ENCODE data around the gene ACACB.

ACACB gene

DNA sequence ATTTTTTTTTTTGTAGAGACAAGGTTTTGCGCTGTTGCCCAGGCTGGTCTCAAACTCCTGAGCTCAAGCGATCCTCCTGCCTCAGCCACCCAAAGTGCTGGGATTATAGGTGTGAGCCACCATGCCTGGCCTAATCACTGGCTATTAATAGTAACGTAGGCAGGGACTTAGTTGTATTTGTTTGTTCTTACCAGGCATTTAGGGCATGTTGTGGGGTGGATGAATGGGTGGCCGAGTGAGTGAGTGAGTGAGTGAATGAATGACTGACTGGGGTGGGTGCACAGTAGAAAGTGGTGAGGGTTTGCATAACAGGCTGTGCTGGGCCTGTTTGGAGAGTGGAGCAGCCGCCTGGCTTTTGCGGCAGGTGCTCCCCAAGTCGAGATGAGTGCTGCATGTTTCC lies 105.7 kb downstream of the ACACB start:
- no peak for DNase-seq

DNA sequence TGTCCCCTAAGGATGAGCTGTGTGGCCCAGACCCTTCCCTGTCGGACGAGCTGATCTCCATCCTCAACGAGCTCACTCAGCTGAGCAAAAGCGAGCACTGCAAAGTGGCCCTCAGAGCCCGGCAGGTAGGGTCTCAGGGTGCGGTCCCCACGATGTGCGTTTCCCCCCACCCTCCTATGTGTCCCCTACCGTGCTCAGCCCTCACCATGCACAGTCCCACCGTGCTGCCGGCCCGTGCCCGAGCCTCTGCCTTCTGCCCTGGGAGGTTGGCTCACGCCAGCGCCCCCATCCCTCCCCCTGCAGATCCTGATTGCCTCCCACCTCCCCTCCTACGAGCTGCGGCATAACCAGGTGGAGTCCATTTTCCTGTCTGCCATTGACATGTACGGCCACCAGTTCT lies 106.1 kb downstream of the ACACB start:
- DNase-seq = no peak

DNA sequence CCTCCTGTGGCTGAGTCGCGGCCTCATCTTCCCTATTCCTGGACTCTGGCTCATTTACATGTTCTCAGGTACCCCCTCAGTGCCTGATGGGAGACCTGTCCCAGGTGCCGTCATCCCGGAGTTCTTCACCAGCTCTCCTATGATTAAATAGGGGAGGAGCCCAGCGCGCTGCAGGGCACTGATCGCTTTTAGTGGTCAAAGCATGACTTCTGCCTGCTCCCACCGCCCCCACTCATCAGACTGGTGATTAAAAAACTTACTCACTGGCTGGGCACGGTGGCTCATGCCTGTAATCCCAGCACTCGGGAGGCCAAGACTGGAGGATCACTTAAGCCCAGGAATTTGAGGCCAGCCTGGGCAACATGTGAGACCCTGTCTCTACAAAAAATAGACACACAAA lies 106.8 kb downstream of the ACACB start:
- no peak for DNase-seq

DNA sequence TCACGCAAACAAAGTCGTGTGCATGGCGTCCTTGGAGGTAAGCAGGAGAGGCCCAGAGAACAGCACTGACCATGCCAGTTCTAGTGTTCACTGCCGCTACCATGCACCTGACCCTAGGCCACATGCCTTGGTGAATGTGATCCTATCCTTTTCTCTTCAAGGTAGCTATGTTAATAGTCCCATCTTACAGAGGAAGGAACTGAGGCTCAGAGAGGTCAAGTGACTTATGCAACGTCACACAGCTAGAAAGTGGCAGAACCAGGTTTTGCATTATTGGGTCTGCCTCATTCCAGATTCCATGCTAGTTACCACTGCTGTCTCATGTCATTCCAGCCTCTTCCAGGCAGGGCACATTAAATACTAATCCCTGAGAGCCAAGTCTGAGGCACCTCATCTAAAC lies 107.5 kb downstream of the ACACB start:
- DNase-seq = no peak

DNA sequence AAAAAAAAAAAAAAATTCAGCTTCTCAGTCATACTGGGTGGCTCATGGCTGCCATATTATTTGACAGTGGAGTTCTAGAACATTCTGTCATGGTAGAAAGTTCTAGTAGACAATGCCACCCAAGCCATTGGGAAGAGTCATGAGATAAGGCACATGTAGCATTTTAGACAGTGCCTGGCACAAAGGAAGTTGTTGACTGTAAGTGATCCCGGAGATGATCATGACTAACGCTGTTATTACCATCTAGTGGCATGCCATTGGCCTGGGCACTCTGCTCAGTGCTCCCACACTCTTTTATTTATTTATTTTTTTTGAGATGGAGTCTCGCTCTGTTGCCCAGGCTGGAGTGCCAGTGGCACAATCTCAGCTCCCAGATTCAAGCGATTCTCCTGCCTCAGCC lies 112.3 kb downstream of the ACACB start:
- DNase-seq = no peak

DNA sequence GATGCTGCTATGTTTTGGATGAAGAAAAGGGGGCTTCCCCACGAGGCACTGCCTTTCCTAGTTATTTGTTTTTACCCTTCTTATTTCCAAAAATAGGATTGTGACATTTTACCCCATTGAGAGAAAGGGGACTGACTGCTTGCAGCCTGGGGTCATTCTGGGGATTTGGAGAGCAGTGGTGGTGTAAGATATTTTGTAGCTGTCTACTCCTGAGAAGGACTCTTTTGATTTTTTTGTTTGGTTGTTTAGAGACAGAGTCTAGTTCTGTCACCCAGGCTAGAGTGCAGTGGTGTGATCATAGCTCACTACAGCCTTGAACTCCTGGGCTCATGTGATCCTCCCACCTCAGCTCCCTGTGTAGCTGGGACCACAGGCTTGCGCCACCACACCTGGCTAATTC lies 113.8 kb downstream of the ACACB start:
- DNase-seq = no peak

DNA sequence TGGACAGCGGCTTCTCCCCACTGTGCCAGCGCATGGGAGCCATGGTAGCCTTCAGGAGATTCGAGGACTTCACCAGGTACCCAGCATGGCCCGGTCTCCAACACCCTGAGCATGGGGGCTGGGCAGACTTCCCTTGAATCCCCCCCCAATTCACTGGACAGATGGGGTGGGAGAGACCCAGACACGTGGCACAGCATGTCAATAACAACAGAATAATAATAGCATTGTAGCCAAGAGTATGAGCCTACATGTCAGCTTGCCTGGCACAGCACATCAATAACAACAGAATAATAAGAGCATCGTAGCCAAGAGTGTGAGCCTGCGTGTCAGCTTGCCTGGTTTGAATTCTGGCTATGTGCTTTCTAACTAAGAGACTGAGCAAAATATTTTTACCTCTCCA lies 116.3 kb downstream of the ACACB start:
- no peak for DNase-seq

DNA sequence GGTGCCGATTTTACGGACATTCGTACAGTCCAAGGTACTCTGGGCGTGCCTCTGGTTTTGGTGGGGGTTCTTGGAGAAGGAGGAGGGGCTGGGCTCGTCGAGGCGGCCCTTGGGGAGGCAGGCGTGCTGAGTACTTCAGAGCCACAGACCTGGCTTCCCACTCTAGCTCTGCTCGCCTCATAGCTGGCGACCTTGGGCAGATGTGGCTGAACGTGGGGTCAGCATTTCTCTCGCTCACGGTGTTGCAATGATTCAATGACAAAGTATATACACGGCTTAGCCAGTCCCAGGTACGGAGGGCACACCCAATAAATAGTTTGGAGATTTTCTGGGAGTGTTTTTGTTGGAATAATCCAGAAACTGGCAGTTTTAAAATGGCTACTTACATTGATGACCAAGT lies 117.6 kb downstream of the ACACB start:
- DNase-seq = no peak

DNA sequence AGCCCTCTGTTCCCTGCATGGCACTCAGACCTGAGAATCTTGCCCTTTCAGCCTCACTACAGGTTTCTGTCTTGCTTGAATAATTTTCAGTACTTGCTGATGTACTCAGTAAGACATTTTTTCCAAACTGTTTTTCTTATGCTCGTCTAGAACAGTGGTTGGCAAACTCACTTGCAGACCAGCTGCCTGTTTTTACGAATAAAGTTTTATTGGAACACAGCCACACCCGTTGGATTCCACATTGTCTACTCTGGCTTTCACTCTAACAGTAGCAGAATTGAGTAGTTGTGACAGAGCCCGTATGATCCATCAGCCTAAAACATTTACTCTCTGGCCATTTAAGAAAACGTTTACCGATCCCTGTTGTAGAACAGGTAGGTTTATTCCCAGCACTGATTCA lies 119.9 kb downstream of the ACACB start:
- no peak for DNase-seq

DNA sequence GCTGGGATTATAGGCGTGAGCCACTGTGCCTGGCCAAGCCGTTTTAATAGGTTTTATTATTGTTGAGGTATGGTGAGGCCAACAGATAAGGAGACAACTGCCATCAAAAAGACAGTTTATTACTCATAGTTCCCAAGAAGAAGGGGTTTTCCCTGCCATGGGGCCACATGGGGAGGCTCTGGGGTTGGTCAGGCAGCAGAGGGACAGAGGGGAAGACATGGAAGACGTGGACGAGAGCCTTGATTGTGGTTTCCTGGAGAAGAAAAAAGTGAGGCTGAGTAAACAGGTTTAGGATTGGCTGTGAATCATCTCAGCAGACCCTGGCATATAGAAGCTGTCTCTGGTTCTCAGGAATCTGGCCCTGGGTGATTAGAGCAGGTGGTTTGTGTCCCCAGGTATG lies 122.8 kb downstream of the ACACB start:
- no peak for DNase-seq

DNA sequence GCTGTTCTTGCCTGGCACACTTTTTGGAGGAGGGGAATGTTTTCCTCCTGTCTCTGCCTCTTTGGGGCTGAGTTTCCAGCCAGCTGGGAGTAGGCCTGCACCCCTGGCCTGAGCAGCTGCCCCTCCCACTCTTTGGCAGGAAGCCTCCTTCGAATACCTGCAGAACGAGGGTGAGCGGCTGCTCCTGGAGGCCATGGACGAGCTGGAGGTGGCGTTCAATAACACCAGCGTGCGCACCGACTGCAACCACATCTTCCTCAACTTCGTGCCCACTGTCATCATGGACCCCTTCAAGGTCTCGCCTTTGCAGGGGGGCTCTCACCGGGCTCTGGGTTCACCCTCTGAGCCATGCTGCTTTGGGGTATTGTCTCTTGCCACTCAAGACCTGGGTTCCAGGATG lies 123.3 kb downstream of the ACACB start:
- DNase-seq = no peak

DNA sequence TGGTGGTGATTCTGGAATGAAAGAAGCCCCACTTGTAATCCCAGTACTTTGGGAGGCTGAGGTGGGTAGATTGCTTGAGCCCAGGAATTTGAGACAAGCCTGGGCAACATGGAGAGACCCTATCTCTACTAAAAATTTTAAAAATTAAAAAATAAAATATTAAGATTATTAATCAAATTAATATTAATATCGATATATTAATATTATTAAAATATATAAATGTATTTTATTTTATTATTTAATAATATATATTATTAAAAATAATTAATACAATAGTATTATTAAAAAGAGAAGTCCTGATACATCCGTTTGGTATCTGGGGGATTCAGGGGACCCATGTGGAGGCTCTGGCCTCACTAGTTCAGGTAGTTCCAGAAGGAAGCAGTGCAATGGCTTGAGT lies 124.0 kb downstream of the ACACB start:
- no peak for DNase-seq

DNA sequence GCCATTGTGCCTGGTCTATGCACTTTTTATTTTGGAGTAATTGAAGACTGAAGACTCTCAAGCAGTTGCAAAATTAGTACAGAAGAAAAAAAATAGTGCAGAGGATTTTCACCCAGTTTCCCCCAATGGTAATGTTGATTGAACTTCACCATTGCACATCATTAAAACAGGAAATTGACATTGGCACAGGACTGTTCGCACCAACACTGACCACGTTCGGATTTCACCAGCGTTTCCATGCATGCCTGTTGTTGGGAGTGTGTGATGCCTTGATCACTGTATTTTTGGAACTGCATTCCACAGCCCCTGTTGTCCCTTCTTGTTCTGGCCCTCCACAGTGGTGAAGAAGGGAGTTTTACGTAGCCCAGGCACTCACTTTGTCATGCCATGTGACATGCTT lies 125.5 kb downstream of the ACACB start:
- no peak for DNase-seq

DNA sequence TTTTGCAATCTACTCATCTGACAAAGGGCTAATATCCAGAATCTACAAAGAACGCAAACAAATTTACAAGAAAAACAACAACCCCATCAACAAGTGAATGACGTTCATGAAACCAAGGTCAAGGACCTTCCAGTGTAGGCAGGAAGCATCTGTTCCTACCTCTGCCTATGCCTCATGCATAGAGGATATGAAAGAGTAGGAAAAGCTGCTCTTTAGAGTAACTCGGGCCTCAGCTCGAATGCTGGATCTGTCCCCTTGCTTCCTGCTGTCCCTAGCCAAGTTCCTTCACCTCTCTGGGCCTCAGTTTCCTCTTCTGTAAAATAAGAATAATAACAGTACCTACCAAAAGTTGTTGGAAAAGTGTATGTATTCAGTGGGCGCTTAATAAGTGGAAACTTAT lies 127.7 kb downstream of the ACACB start:
- DNase-seq = no peak

DNA sequence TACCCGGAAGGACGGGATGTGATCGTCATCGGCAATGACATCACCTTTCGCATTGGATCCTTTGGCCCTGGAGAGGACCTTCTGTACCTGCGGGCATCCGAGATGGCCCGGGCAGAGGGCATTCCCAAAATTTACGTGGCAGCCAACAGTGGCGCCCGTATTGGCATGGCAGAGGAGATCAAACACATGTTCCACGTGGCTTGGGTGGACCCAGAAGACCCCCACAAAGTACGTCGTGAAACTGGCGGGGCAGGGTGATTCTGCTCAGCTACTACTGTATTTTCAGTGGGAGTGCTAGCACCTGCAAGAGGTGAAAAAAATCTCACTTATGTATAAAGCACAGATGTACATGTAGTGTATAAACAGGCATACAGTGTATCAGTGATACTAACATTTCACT lies 129.8 kb downstream of the ACACB start:
- no peak for DNase-seq

DNA sequence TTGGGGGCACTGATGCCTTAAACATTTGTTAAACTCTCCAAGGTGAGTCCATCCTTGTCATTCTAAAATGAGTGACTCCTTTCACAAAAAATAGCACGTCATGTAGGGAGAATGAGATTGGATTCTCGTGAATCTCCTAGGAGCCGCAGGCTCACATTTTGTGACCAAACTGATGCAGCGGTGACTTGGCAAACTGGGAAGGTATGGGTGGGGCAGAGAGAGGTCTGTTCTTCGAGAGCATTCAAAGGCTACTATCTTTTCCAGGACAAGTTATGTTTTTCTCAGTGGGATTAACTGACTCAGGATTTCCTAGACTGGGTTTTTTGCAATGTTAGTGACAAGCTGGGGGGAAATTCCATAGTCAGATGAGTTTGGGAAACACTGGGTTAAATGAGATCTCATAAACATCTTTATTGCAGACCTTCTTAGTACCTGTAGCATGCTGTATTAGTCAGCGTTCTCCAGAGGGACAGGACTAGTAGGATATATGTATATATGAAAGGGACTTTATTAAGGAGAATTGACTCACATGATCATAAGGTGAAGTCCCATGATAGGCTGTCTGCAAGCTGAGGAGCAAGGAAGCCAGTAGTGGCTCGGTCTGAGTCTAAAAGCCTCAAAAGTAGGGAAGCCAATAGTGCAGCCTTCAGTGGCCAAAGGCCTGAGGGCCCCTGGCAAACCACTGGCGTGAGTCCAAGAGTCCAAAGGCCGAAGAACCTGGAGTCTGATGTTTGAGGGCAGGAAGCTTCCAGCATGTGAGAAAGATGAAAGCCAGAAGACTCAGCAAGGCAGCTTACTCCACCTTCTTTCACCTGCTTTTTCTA lies 131.7 kb downstream of the ACACB start:
- DNase-seq = no peak

DNA sequence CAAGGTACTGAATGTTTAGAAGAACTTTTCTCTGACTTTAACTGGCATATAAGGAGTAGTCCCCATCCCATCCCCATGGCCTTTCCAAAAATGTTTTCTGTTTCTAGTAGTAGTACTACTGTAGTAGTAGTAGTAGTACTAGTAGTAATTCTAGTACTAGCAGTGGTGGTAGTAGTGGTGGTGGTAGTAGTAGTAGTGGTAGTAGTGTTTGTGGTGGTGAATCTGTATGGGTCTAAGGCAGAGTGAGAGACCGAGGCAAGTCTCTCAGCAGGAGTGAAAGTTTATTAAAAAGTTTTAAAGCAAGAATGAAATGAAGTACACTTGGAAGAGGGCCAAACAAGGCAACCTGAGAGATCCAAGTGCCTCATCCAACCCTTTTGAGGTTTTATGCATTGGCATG lies 134.1 kb downstream of the ACACB start:
- DNase-seq = no peak

DNA sequence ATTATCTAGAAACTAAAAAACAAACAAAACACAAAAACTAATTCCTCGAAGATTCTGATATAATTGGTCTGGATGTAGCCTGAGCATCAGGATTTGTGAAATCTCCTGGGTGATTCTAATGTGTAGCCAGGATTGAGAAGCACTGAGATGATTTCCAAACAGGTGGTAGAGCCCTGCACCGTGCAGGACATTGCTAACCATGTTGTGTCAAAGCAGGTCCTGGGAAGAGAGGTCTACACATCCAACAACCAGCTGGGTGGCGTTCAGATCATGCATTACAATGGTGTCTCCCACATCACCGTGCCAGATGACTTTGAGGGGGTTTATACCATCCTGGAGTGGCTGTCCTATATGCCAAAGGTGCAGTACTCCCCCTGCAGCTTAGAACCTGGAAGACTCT lies 136.4 kb downstream of the ACACB start:
- no peak for DNase-seq

DNA sequence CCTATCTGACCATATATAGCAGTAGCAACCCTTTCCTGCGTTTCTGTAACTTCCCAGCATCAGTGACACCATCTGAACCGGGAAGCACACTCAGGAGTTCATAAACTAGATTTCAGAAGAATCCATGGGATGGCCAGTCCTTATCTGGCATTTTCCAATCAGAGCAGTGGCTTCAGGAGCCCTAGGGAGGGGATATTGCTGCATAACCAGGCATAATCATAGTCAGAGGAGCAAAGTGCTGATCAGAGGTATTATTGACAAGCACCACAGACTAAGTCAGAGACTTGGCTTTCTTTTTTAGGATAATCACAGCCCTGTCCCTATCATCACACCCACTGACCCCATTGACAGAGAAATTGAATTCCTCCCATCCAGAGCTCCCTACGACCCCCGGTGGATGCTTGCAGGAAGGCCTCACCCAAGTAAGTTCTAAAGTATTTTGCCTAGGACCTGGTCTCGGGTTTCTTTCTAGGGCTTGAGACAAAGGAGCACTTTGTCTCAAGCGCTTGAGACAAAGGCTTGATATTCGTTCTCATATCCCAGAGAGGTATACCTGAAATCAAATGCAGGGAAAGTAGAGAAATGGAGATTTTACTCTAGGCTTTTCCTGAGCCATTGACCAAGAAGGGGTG lies 137.6 kb downstream of the ACACB start:
- no peak for DNase-seq

DNA sequence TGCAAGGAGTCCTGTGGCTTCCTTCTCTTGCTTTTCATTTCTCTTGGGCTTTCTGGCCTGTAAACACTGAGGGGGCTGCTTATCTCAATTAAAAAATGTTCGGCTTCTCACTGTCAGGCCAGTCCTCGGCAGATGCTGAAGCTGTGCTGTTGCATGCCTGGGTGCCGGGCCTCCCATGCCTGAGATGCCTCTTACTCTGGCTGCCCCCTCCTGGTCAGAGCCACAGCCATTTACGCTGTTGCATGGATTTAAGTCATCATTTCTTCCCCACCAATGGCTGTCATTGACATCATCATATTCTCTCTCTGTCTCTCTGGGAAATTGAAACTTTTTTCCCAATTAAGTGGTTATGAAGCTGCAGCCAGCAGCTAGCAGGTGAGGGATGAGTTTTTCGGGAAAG lies 139.0 kb downstream of the ACACB start:
- no peak for DNase-seq

DNA sequence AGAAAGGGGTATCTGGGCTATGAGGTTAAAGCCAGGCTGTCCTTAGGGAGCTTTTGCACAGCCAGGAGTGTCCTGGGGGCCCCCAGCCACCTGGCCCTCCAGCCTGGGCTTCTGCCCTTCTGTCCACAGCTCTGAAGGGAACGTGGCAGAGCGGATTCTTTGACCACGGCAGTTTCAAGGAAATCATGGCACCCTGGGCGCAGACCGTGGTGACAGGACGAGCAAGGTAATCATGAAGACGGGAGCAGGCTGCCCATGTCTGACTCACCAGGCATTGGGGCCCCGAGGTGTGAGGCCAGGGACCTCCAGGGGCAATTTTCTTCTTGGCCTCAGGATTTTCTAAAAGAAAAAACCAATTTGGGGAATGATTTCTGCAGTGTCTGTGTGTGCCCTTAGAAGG lies 139.6 kb downstream of the ACACB start:
- DNase-seq = no peak

DNA sequence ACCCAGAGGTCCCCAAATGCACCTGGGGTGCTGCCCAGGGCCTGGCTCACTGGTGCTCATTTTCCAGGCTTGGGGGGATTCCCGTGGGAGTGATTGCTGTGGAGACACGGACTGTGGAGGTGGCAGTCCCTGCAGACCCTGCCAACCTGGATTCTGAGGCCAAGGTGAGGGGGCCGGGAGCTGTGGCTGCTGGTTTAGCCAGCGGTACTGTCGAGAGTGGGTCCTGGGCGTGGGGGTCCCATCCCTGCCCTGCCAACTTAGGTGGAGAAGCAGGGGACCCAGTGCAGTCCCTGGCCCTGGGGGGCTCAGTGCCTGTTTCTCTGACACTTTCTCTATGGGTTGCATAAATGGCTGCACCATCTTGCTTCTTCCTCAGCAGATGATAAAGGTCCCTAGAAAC lies 141.8 kb downstream of the ACACB start:
- no peak for DNase-seq

DNA sequence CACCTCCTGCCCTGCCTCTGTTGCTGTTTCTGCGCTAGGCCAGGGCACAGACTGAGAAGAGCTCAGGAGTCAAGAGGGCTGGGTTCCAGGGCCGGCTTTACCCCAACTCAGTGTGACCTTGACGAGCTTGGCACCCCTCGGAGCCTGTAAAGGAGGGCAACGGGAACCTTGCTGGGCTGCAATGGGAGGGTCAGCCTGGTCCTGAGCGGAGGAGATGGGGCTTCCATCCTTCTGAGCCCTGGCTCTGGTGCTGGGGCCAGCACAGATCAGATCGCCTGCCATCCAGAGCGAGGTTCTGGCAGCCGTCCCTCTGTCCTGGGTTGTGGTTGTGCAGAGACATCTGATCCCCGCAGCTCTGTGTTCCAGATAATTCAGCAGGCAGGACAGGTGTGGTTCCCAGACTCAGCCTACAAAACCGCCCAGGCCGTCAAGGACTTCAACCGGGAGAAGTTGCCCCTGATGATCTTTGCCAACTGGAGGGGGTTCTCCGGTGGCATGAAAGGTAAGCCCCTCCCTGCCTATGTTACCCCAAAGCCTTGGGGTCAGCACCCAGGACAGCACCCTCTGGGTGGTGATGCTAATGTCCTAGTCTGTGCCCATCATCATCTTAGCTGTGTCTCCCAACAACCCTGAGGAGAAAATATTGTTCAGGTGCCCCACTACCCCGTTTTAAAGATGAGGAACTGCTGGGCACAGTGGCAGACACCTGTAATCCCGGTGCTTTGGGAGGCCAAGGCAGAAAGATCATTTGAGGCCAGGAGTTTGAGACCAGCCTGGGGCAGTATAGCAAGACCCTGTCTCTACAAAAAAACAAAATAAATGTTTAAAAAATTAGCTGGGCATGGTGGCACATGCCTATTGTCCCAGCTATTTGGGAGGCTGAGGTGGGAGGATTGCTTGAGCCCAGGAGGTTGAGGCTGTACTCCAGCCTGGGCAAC lies 142.5 kb downstream of the ACACB start:
- no peak for DNase-seq

DNA sequence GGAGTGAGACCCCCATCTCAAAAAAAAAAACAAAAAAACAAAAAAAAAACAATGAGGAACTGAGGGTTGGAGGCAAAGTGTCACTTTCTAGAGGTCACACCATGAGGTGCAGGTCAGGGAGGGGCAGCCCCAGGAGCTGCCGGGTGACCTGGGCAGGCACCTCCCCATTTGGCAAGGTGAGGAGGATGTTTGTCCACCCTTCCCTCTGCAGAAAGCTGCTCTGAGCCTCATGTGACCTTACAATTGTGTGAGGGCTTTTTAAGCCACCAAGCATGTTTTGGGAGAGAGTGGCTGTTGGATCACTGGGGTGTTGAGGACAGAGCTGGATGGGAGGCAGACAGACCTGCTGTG lies 143.1 kb downstream of the ACACB start:
- DNase-seq = no peak

All from T1000 (cell line).